ENCODE data around the gene MOB1B.

MOB1B gene

DNA sequence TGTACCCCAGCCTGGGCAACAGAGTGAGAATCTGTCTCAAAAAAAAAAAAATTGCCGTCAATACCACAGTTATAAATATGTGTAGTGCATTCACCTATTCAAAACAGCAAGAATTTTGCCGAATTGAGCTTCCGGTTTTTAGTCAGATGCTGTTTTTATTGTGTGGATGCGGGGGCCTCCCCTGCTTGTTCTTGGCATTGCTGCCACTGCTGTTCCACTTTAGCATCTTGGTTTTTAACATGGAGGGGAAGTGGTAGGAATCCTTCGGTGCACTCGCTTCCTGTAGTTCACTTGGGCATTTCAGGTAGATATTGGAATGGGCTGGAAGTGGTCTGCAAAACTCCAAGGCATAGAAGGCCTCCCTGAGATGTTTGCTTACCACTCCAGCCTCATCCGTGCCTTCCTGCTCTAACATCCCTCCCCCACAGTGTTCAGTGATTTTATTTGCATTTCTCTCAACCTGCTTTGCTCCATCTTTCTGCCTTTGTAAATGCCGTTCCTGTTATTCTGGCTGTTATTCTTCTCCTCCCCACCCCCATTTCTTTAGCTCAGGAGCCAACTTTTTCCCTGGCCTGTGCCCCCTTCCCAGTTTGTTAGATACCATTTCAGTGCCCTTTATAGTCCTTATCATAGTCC lies 25.5 kb downstream of the MOB1B start:
- no peak overlapping the region for H3K9ac ChIP-seq (ENCODE audit: low read depth, low read length)
- H3K36me3 ChIP-seq (ENCODE audit: insufficient read depth, low read length): no peaks in the 10 kb centered on the region
- peaks cover 11% of the 10 kb centered on the region for H3K4me1 ChIP-seq (ENCODE audit: insufficient read depth, low read length)
- no peaks in the 10 kb centered on the region for H3K9me3 ChIP-seq (ENCODE audit: control insufficient read depth, insufficient read depth, low read length)

DNA sequence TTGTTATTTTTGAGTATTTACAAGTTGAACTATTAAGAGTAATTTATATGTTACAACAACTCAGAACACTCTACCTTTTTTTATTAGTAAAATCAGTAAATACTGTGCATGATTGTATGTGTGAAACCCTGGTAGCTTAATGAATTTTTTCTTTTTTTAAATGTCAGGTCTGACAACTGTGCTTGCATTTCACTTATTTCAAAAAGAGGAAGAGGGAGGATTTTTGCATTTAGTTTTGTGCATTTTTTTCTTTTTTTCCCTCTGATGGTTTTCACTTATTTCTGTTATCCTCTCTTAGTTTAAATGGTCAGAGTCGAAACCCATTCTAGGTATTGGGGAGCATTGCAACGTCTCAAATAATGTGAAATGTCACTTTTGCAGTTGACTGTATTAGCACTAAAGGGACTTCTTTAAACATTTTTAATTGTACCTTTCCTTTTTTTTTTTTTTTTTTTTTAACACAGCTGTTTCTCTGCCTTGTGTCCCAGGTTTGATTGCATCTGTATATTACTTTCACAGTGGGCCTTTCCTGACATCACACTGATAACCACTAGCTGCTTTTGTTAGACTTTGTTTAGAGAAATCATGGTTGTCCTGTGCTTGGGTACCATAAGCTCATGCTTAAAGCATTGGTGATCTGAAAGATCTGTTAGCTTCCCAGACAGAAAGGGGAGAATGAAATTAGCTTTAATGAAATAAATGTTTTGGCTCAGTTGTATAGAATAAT lies 28.5 kb downstream of the MOB1B start:
- peaks cover 8% of the 10 kb centered on the region for H3K4me1 ChIP-seq (ENCODE audit: insufficient read depth, low read length)
- H3K9ac ChIP-seq (ENCODE audit: low read depth, low read length): no peak overlapping the region
- no peaks in the 10 kb centered on the region for H3K36me3 ChIP-seq (ENCODE audit: insufficient read depth, low read length)
- H3K9me3 ChIP-seq (ENCODE audit: control insufficient read depth, insufficient read depth, low read length): no peaks in the 10 kb centered on the region

DNA sequence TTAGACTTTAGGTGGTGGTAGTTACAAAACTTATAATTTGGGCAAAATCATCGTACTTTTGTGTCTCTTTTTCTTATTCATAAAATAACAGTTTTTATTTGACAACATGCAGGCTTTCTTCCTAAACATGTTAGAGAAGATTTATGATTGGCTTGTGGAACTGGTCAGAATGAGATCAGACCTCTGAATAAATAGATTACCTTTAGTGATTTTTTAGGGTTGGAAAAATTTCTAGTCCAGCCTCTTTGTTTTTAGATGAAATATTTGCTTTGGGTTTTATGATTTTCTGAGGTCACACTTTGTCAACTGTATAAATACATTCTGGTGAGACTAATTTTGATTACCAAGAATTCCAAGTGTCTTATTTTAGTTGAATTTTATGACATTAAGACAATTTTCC lies 29.2 kb downstream of the MOB1B start:
- H3K36me3 ChIP-seq (ENCODE audit: insufficient read depth, low read length): no peaks in the 10 kb centered on the region
- H3K4me1 ChIP-seq (ENCODE audit: insufficient read depth, low read length): peaks cover 8% of the 10 kb centered on the region
- H3K9ac ChIP-seq (ENCODE audit: low read depth, low read length): no peak overlapping the region
- no peaks in the 10 kb centered on the region for H3K9me3 ChIP-seq (ENCODE audit: control insufficient read depth, insufficient read depth, low read length)

DNA sequence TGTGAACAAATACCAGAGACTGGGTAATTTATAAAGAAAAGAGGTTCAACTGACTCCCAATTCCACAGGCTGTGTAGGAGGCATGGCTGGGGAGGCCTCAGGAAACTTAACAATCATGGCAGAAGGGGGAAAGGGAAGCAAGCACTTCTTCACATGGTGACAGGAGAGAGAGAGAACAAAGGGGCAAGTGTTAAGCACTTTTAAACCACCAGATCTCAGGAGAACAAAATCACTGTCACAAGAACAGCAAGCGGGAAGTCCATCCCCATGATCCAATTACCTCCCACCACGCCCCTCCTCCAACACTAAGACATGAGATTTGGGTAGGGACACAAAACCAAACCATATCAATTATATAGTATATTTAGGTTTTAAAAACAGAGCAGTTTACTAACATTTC lies 30.8 kb downstream of the MOB1B start:
- Histone ChIP-seq H3K9me3 (ENCODE audit: control insufficient read depth, insufficient read depth, low read length) (no peaks in the 10 kb centered on the region), H3K9ac (ENCODE audit: low read depth, low read length) (no peak overlapping the region)

DNA sequence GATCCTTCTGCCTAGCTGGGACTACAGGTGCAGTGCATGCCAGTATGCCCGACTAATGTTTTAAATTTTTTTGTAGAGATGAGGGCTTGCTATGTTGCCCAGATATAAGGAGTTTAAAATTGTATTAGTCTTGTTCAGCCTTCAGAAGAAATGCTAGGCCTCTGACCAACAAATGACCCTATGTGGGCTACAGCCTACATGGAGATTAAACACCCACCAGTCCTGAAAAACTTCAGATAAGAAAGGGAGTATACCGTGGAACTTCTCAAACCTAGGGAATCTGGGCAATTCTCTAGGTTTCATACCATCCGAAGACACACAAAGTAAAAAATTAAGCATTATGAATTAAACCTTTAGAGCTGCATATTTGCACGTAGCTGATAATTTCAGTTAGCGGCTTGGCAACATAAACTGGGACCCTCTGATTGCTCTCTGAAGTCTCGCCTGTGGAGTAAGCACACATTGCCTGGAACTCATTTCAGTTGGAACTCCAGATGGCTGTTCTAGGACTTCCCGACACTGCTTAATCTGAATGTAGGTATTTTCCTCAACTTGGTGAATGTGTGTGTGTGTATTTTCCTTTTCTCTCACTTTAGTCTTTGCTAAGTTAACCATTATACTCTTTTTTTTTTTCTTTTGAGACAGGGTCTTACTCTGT lies 33.0 kb downstream of the MOB1B start:
- Histone ChIP-seq H3K9me3 (ENCODE audit: control insufficient read depth, insufficient read depth, low read length) (no peaks in the 10 kb centered on the region), H3K4me1 (ENCODE audit: insufficient read depth, low read length) (no peaks in the 10 kb centered on the region), H3K9ac (ENCODE audit: low read depth, low read length) (no peak overlapping the region), H3K36me3 (ENCODE audit: insufficient read depth, low read length) (no peaks in the 10 kb centered on the region)

More for the DNA sequence above, 30.8 kb downstream of the MOB1B start:
- Histone ChIP-seq H3K4me1 (ENCODE audit: insufficient read depth, low read length) (peaks cover under 1% of the 10 kb centered on the region; the same call in 1 of the 2 replicates), H3K36me3 (ENCODE audit: insufficient read depth, low read length) (no peaks in the 10 kb centered on the region)

DNA sequence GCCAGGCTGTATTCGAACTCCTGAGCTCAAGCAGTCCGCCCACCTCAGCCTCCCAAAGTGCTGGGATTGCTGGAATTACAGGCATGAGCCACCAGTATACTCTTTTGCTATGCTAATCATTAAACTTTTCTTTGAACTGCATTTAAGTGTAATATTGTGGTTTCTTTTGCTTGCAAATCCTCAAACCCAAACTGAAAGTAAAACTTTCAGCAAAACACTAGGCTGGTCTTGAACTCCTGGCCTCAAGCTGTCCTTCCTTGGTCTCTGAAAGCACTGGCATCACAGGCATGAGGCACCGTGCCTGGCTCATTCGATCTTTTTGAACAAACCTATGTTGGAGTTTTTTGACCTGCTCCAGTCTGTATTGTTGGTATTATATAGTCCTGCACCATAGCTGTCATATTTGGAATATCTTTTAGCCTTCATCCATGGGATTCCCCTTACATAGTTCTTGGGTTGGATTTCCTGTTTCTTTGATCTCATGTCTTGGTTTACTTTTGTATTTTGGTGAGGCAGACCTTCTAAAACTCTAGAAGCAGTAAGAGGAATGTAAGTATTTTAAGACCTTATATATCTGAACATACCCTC lies 34.1 kb downstream of the MOB1B start:
- Histone ChIP-seq H3K36me3 (ENCODE audit: insufficient read depth, low read length) (no peaks in the 10 kb centered on the region), H3K9ac (ENCODE audit: low read depth, low read length) (no peak overlapping the region), H3K4me1 (ENCODE audit: insufficient read depth, low read length) (no peaks in the 10 kb centered on the region), H3K9me3 (ENCODE audit: control insufficient read depth, insufficient read depth, low read length) (no peaks in the 10 kb centered on the region)

DNA sequence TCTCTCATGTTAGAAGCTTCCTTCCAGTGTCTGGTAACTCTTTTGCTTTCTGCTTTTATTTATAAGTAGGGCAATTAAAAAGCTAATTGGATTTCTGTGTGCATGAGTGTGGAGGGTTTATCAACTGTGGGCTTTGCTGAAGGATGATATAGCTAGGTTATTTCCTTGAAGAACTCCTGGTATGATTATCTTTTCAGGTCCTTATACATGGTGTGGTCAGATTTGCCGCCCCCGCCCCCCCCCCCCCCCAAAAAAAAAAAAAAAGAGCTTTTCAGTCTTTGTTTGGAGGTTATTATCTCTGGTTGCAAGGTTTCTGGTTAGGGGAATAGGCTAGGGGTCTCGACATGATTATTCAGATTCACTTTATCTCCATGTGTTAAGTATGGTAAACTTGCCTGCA lies 35.9 kb downstream of the MOB1B start:
- H3K9me3 ChIP-seq (ENCODE audit: control insufficient read depth, insufficient read depth, low read length): no peaks in the 10 kb centered on the region
- H3K4me1 ChIP-seq (ENCODE audit: insufficient read depth, low read length): no peaks in the 10 kb centered on the region
- H3K9ac ChIP-seq (ENCODE audit: low read depth, low read length): no peak overlapping the region
- no peaks in the 10 kb centered on the region for H3K36me3 ChIP-seq (ENCODE audit: insufficient read depth, low read length)

DNA sequence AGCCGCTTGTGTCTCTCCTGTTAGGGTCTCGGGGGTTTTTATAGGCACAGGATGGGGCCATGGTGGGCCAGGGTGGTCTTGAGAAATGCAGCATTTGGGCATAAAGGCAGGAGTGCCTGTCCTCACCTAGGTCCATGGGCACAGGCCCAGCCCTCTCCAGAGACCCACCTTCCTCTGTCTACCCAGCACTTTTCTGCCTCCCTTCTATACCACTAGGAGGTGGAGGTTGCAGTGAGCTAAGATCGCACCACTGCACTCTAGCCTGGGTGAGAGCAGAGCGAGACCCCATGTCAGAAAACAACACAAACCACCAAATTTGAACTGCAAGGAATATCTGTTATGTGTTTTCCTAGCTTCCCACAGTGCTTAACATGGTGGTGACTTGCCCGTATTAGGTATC lies 38.0 kb downstream of the MOB1B start:
- Histone ChIP-seq H3K9ac (ENCODE audit: low read depth, low read length) (no peak overlapping the region), H3K36me3 (ENCODE audit: insufficient read depth, low read length) (no peaks in the 10 kb centered on the region), H3K4me1 (ENCODE audit: insufficient read depth, low read length) (no peaks in the 10 kb centered on the region), H3K9me3 (ENCODE audit: control insufficient read depth, insufficient read depth, low read length) (no peaks in the 10 kb centered on the region)

DNA sequence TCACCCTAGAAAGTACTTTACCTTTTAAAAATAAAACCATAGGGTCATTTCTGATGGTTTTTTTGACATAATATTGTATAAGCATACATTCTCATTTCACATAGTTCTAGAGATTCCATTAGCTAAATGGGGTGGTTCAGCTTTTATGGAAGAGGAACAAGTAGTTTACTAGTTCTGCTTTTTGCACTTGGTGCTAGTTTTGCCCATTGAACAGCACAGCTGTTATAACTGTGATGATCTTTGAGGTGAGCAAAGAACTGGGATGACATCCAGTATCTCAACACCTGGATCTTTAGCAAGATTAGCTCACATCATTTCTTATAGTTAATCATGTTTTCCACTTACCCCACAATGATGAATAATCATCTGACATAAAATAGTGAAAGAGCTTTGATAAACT lies 40.9 kb downstream of the MOB1B start:
- H3K4me1 ChIP-seq (ENCODE audit: insufficient read depth, low read length): peaks cover 15% of the 10 kb centered on the region

DNA sequence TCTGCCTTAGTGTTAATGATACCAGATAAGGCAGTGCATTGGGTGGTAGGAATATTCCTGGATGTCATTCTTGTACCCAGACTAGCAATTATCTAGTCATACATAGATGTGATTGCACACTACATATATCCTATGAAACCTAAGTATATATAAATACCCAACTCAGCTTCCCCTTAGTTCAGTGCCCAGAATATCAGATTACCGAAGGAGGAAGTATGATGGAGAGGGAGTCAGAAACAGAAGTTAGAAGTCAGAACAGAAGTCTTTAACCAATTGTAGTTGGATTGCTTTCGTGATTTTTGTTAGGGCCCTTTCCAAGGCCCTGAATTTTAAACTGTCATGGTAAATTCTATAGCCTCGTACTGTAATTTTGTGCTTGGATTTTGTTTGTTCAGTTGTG lies 42.9 kb downstream of the MOB1B start:
- Histone ChIP-seq H3K36me3 (ENCODE audit: insufficient read depth, low read length) (no peaks in the 10 kb centered on the region), H3K4me1 (ENCODE audit: insufficient read depth, low read length) (peaks cover 15% of the 10 kb centered on the region), H3K9ac (ENCODE audit: low read depth, low read length) (no peak overlapping the region), H3K9me3 (ENCODE audit: control insufficient read depth, insufficient read depth, low read length) (no peaks in the 10 kb centered on the region)

More for the DNA sequence above, 40.9 kb downstream of the MOB1B start:
- Histone ChIP-seq H3K36me3 (ENCODE audit: insufficient read depth, low read length) (no peaks in the 10 kb centered on the region), H3K9me3 (ENCODE audit: control insufficient read depth, insufficient read depth, low read length) (no peaks in the 10 kb centered on the region), H3K9ac (ENCODE audit: low read depth, low read length) (no peak overlapping the region)

DNA sequence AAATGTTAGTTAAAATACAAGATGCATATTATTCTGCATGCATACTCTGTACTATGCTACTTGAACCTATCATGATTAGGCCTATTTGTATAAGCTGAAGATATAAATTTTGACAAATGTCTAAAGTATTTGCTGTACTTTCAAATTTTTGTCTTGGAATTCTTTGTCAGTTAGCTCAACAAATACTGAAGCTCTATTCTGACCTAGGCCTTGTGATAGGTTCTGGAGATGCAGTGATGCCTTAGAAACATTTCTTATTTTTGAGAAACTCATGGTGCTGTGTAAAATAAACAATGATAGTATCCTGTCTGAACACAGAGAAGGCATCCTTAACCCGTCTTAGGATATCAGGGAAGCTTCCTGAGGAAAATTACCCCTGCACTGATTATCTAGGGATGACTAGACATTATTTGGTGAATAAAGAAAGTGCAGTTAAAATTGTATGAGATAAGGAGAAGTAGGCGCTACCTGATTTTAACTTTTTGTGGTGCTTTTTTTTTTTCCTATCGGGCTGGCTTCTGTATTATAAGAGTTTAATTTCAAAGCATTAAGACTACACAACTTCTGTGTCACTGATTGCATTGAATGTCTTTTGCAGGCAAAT lies 43.4 kb downstream of the MOB1B start:
- Histone ChIP-seq H3K9ac (ENCODE audit: low read depth, low read length) (no peak overlapping the region), H3K4me1 (ENCODE audit: insufficient read depth, low read length) (peaks cover 15% of the 10 kb centered on the region), H3K36me3 (ENCODE audit: insufficient read depth, low read length) (no peaks in the 10 kb centered on the region), H3K9me3 (ENCODE audit: control insufficient read depth, insufficient read depth, low read length) (no peaks in the 10 kb centered on the region)

DNA sequence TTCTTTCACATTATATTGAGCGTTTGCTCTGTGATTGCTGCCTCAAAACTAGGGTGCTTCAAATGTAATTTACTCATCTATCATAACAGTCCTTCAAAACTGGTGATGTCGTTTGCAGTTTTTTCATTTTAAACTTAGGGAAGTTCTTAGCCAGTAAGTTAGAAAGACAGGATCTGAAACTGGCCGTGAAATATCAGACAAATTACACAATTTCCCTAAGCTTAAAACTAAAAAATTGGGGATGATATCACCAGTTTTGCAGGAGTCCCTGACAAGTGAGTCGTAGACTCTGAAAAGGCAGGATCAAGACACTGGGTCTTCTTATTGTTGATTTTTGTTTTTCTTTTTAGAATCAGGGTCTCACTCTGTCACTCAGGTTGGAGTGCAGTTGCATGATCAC lies 44.8 kb downstream of the MOB1B start:
- Histone ChIP-seq H3K36me3 (ENCODE audit: insufficient read depth, low read length) (no peaks in the 10 kb centered on the region), H3K9ac (ENCODE audit: low read depth, low read length) (no peak overlapping the region), H3K4me1 (ENCODE audit: insufficient read depth, low read length) (peaks cover 15% of the 10 kb centered on the region), H3K9me3 (ENCODE audit: control insufficient read depth, insufficient read depth, low read length) (no peaks in the 10 kb centered on the region)

DNA sequence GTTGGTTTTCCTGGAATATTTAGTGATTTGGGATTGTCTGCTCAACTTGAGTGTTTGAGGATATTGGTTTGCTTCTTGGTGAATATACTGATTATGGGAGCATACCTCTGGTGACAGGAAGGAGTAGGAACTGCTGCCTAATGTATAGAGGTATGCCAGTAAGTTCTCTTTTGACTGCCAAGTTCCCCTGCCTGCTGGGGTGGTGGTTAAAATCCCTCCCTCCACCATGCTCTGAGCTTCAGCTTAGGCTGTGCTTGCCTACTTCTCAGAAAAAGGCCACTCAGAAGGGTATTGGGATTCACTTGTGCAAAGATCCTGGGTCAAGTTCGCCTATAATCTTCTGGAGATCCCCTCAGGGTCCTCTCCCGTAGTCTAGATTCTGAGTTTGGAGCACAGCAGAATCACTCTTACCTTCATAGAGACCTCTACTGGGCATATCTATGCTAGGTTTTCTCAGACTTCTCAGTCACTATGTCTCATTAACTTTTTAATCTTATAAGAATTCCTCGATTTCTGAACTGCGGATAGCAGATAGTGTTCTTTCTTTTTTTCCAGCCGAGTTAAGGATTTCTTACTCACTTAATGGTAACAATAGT lies 46.6 kb downstream of the MOB1B start:
- H3K9ac ChIP-seq (ENCODE audit: low read depth, low read length): no peak overlapping the region
- H3K4me1 ChIP-seq (ENCODE audit: insufficient read depth, low read length): peaks cover 15% of the 10 kb centered on the region
- H3K9me3 ChIP-seq (ENCODE audit: control insufficient read depth, insufficient read depth, low read length): no peaks in the 10 kb centered on the region
- H3K36me3 ChIP-seq (ENCODE audit: insufficient read depth, low read length): no peaks in the 10 kb centered on the region

DNA sequence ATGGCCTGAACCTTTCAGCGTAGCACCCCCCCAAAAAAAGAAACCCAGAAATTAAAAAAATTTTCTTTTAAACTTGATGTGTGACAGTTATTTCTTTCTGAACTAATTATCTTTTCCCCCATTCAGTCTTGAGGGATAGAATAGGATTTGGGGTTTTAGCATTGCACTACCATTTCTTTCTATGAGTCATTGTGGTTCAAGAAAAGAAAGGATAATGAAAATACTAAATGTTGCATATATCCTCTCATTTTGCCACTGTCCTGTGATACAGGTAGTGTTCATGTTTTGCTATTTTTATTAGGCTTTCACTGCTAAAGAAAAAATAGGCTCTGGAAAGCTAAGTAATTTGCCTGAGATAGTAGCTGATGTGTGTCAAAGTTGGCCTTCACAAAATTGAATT lies 51.9 kb downstream of the MOB1B start:
- peaks cover 5% of the 10 kb centered on the region for H3K4me1 ChIP-seq (ENCODE audit: insufficient read depth, low read length)
- H3K9me3 ChIP-seq (ENCODE audit: control insufficient read depth, insufficient read depth, low read length): no peaks in the 10 kb centered on the region
- H3K36me3 ChIP-seq (ENCODE audit: insufficient read depth, low read length): no peaks in the 10 kb centered on the region
- H3K9ac ChIP-seq (ENCODE audit: low read depth, low read length): no peak overlapping the region

Data from ES-I3 (cell line).